K562 treated with DMSO at 1 percent for 24 hours (cell line): ENCODE data around the gene SLC35A2. TPM values are rescaled to one million over a fixed set of nuclear protein-coding genes. Genes with fewer than 3 reads are reported as not detected.

Experiments used
- total RNA-seq: library from RNA; unstranded; fragments of 300-600 nt; gene quantifications from 2 replicates; pipeline ENCODE4 v1.2.3, GENCODE V29; 2022; ENCODE audit warnings: low read depth; ENCODE audit not compliant: insufficient read depth

SLC35A2 gene
- 46.8 and 64.8 TPM in 2 replicates for total RNA-seq

GRCh38 chrX:48911412-48912182, at the start of gene SLC35A2:
Gene SLC35A2 (minus strand): TSS chrX:48911646. CDS start chrX:48911636, 10 bp downstream.

GRCh38 chrX:48957477-48957826, 46.0 kb upstream of the SLC35A2 start, which contains the start of gene OTUD5:
Gene OTUD5 (minus strand): TSS chrX:48957607. CDS start chrX:48957570, 37 bp downstream.

GRCh38 chrX:48918643-48919340, 7.3 kb upstream of the SLC35A2 start, which contains the start of gene PIM2:
Gene PIM2 (minus strand): TSS chrX:48919024. CDS start chrX:48918834, 190 bp downstream.

GRCh38 chrX:48897625-48898306, 13.7 kb downstream of the SLC35A2 start, which contains the start of the genes PQBP1 and TIMM17B:
Gene PQBP1 (plus strand): TSS chrX:48897930. CDS start chrX:48898510, 580 bp downstream.
Gene TIMM17B (minus strand): TSS chrX:48897768. CDS start chrX:48897749, 19 bp downstream.

Other genes with a start within 250 kb of the SLC35A2 start
- 20.6 and 24.7 TPM in 2 replicates for gene WAS, start 227.8 kb downstream of the SLC35A2 start, total RNA-seq
- gene SUV39H1, start 214.9 kb downstream of the SLC35A2 start, total RNA-seq: 39.3 and 40.4 TPM in 2 replicates
- 4.7 and 5.4 TPM in 2 replicates for gene GLOD5, start 149.9 kb downstream of the SLC35A2 start, total RNA-seq
- gene GATA1, start 125.1 kb downstream of the SLC35A2 start, total RNA-seq: 119 and 140 TPM in 2 replicates
- 86.8 and 94.8 TPM in 2 replicates for gene HDAC6, start 109.6 kb downstream of the SLC35A2 start, total RNA-seq
- gene ERAS, start 85.1 kb downstream of the SLC35A2 start, total RNA-seq: 0.47 TPM in 1 of 2 replicates, not detected in the other
- 0.83 and 1.0 TPM in 2 replicates for gene PCSK1N, start 76.0 kb downstream of the SLC35A2 start, total RNA-seq
- 291 and 301 TPM in 2 replicates for gene TIMM17B, start 13.9 kb downstream of the SLC35A2 start, total RNA-seq
- 255 and 262 TPM in 2 replicates for gene PQBP1, start 13.7 kb downstream of the SLC35A2 start, total RNA-seq
- 235 and 254 TPM in 2 replicates for gene PIM2, start 7.4 kb upstream of the SLC35A2 start, total RNA-seq
- 98.8 and 105 TPM in 2 replicates for gene OTUD5, start 46.0 kb upstream of the SLC35A2 start, total RNA-seq
- 4.6 and 5.6 TPM in 2 replicates for gene KCND1, start 60.2 kb upstream of the SLC35A2 start, total RNA-seq
- gene GRIPAP1, start 90.6 kb upstream of the SLC35A2 start, total RNA-seq: 36.8 and 37.5 TPM in 2 replicates
- gene TFE3, start 131.7 kb upstream of the SLC35A2 start, total RNA-seq: 51.1 and 52.9 TPM in 2 replicates
- 7.4 and 7.9 TPM in 2 replicates for gene CCDC120, start 147.4 kb upstream of the SLC35A2 start, total RNA-seq
- 4.7 and 6.1 TPM in 2 replicates for gene PRAF2, start 162.4 kb upstream of the SLC35A2 start, total RNA-seq
- 119 and 121 TPM in 2 replicates for gene WDR45, start 168.2 kb upstream of the SLC35A2 start, total RNA-seq
- 51.0 and 57.4 TPM in 2 replicates for gene GPKOW, start 212.1 kb upstream of the SLC35A2 start, total RNA-seq